Gastroesophageal sphincter (tissue), 4 donors: ENCODE measurements around the gene RAB6A. TPM values are rescaled to one million over a fixed set of nuclear protein-coding genes. Genes with fewer than 3 reads are reported as not detected.

Experiments used
- ATAC-seq: fragments of 150-250 bp; one replicate; pipeline ENCODE4 v1.9.1; 2016; ENCODE audit warnings: mild to moderate bottlenecking, moderate library complexity
- H3K27ac ChIP-seq, 4 donors: fragments of 200-600 bp; sonication (generic) in 3 of 4; 1 replicate in 3 of 4; 2 replicates in 1 of 4; pipeline ENCODE4 v1.5.1; 2016 to 2019
- H3K27me3 ChIP-seq: fragments of 200-600 bp; sonication (generic); one replicate; pipeline ENCODE4 v1.5.1; 2019
- H3K36me3 ChIP-seq, 2 donors: fragments of 200-600 bp; sonication (generic); one replicate each; pipeline ENCODE4 v1.5.1; 2019; ENCODE audit warnings: control low read depth in 1 of 2
- H3K4me1 ChIP-seq, 3 donors: fragments of 200-600 bp; sonication (generic); 1 replicate in 2 of 3; 2 replicates in 1 of 3; pipeline ENCODE4 v1.5.1; 2016 to 2019; ENCODE audit warnings: control low read depth in 2 of 3
- H3K4me3 ChIP-seq, 2 donors: fragments of 200-600 bp; sonication (generic); one replicate each; pipeline ENCODE4 v1.5.1; 2019; ENCODE audit warnings: mild to moderate bottlenecking in 1 of 2, moderate library complexity in 1 of 2
- H3K9me3 ChIP-seq, 3 donors: fragments of 200-600 bp; sonication (generic); one replicate each; pipeline ENCODE4 v1.5.1; 2017 to 2019; ENCODE audit warnings: control low read depth in 2 of 3
- EP300 ChIP-seq: sonication (generic); formaldehyde crosslinking; IDR thresholded peaks from one replicate; pipeline ENCODE4 v1.6.1; 2017; ENCODE audit warnings: antibody characterized with exemption, mild to moderate bottlenecking
- POLR2A ChIP-seq, 2 donors: fragments of 450-650 bp; IDR thresholded peaks; one replicate each; pipeline ENCODE4 v1.6.1; 2017; ENCODE audit warnings: antibody characterized with exemption in 2 of 2, mild to moderate bottlenecking in 2 of 2, moderate library complexity in 1 of 2
- POLR2AphosphoS5 ChIP-seq: sonication (generic); formaldehyde crosslinking; IDR thresholded peaks from one replicate; pipeline ENCODE4 v1.6.1; 2017; ENCODE audit warnings: antibody characterized with exemption
- WGBS, 2 donors: methylation state at CpG; one replicate each; pipeline ENCODE4 v1.1.5; 2018; ENCODE audit warnings: low coverage in 1 of 2; 5-methylcytosine and 5-hydroxymethylcytosine counted together
- total RNA-seq, 4 donors: library from RNA; depleted of rRNA; stranded (reverse); fragments of >200 nt; gene quantifications; one replicate each; pipeline ENCODE4 v1.1.0, GENCODE V29; 2016
- TF ChIP-seq, protein P1 (sequence below), 4 experiments: fragments of 200-600 bp in 2 of 4; fragments of 450-650 bp in 2 of 4; sonication (generic) in 1 of 4; IDR thresholded peaks; one replicate each; pipeline ENCODE4 v1.5.1; 2017 to 2019; ENCODE audit warnings: antibody characterized with exemption in 4 of 4, mild to moderate bottlenecking in 2 of 4, moderate library complexity in 2 of 4

RAB6A gene
- total RNA-seq, 4 donors from 2014 or later, result 134 to 168 (median 149) TPM

GRCh38 chr11:73800276-73800806 lies 39.5 kb upstream of the RAB6A start:
- peaks cover 0 to 21% of the 10 kb centered on the region in 2 donors for H3K36me3 ChIP-seq
- WGBS, 2 donors, result 51 to 69% methylated on average over 4 of the region's 4 CpGs

DNA sequence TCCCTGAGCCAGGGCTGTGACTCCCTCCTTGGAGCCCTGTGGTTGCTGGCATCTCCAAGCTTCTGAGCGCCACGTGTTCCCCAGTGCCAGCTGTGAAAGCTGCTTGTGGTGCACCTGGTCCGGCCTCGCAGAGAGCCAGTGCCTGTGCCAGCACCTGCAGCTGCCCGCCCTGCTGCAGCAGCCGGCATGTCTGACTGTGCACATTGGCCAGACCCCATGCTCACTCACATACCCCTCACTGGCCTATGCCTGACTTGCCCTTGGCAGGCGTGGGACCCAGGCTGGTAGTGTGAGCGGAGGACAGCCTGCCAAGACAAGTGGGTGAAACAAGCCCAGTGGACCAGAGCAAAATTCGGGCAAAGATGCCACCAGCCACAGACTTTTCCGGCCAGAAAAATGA lies 36.6 kb upstream of the RAB6A start:
- 91% methylated on average over 4 of the region's 10 CpGs; no CpG with 5 or more reads in 1 of the 2 donors for WGBS, 2 donors
- no peaks in the 10 kb centered on the region for H3K27me3 ChIP-seq

More at GRCh38 chr11:73800276-73800806, 39.5 kb upstream of the RAB6A start:
- Histone ChIP-seq H3K9me3 (no peaks in the 10 kb centered on the region), H3K4me3 (no peak overlapping the region), H3K27me3 (no peaks in the 10 kb centered on the region), H3K4me1 (peaks cover 0 to 4% (median 0%) of the 10 kb centered on the region in 3 donors), H3K27ac (peak overlapping the region in 1 of 4 donors; percentile 19)
- TF ChIP-seq POLR2A (IDR thresholded peaks at IDR 0.05), result no peak
- TF ChIP-seq POLR2AphosphoS5, result no peak
- TF ChIP-seq EP300, result no peak
- no peak for ATAC-seq

DNA sequence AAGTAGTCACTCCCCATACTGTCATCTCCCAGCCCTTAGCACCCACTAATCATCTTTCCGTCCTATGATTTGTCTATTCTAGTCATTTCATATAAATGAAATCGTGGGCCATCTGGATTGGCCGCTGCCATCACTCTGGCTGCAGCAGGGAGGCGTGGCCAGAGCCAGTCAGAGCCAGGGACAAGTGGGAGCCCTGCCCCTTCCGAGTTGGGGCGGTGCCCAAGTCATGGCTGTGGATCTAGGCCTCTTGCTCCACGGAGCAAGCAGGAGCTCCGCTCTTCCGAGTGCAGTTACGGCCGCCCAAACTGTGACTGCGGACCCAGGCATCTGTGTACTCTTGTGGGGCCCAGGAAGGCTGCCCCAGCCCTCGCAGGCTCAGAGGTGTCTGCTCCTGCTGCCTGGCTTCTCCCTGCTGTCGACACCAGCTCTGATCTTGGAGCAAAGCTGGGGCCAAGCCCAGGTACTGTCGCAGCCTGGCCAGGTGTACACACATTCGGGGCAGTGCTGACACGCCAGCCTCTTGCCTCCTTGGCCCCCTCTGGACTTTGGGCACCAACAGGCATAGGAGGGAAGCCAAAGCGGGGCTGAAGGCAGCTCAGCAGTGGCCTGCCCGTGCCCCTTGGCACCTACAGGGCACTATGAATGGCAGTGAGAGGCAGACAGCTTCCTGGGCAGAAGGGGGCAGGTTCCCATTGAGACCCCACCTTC lies 35.2 kb upstream of the RAB6A start:
- TF ChIP-seq POLR2AphosphoS5 (no peak), EP300 (no peak)
- Histone ChIP-seq H3K4me1 (peaks cover 0 to 4% (median 0%) of the 10 kb centered on the region in 3 donors), H3K36me3 (peaks cover 0 to 19% of the 10 kb centered on the region in 2 donors), H3K9me3 (no peaks in the 10 kb centered on the region), H3K4me3 (no peak overlapping the region), H3K27ac (no peak overlapping the region), H3K27me3 (no peaks in the 10 kb centered on the region)
- no peak for ATAC-seq
- 64 to 65% methylated on average over 5 to 7 of the region's 19 CpGs for WGBS, 2 donors

More for the DNA sequence above, 36.6 kb upstream of the RAB6A start:
- Histone ChIP-seq H3K36me3 (peaks cover 0 to 19% of the 10 kb centered on the region in 2 donors), H3K9me3 (no peaks in the 10 kb centered on the region), H3K27ac (no peak overlapping the region), H3K4me1 (peaks cover 0 to 4% (median 0%) of the 10 kb centered on the region in 3 donors), H3K4me3 (no peak overlapping the region)
- ATAC-seq, result no peak
- no peak for TF ChIP-seq EP300
- no peak for TF ChIP-seq POLR2A (IDR thresholded peaks at IDR 0.05)
- no peak for TF ChIP-seq POLR2AphosphoS5
- TF ChIP-seq, protein P1, sequence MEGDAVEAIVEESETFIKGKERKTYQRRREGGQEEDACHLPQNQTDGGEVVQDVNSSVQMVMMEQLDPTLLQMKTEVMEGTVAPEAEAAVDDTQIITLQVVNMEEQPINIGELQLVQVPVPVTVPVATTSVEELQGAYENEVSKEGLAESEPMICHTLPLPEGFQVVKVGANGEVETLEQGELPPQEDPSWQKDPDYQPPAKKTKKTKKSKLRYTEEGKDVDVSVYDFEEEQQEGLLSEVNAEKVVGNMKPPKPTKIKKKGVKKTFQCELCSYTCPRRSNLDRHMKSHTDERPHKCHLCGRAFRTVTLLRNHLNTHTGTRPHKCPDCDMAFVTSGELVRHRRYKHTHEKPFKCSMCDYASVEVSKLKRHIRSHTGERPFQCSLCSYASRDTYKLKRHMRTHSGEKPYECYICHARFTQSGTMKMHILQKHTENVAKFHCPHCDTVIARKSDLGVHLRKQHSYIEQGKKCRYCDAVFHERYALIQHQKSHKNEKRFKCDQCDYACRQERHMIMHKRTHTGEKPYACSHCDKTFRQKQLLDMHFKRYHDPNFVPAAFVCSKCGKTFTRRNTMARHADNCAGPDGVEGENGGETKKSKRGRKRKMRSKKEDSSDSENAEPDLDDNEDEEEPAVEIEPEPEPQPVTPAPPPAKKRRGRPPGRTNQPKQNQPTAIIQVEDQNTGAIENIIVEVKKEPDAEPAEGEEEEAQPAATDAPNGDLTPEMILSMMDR (IDR thresholded peaks at IDR 0.05), result no peak

- no peaks in the 10 kb centered on the region for H3K9me3 ChIP-seq
- H3K27ac ChIP-seq, result no peak overlapping the region
- TF ChIP-seq EP300, result no peak
- no peak for TF ChIP-seq POLR2AphosphoS5
- no peak for TF ChIP-seq POLR2A (IDR thresholded peaks at IDR 0.05)
- TF ChIP-seq, protein P1 (IDR thresholded peaks at IDR 0.05), result no peak
- H3K36me3 ChIP-seq, result peaks cover 0 to 17% of the 10 kb centered on the region in 2 donors
- no peak overlapping the region for H3K4me3 ChIP-seq
- peaks cover 0 to 12% (median 0%) of the 10 kb centered on the region in 3 donors for H3K4me1 ChIP-seq
- ATAC-seq, result no peak
- no peaks in the 10 kb centered on the region for H3K27me3 ChIP-seq
Measured at GRCh38 chr11:73792584-73792983, 31.7 kb upstream of the RAB6A start.

DNA sequence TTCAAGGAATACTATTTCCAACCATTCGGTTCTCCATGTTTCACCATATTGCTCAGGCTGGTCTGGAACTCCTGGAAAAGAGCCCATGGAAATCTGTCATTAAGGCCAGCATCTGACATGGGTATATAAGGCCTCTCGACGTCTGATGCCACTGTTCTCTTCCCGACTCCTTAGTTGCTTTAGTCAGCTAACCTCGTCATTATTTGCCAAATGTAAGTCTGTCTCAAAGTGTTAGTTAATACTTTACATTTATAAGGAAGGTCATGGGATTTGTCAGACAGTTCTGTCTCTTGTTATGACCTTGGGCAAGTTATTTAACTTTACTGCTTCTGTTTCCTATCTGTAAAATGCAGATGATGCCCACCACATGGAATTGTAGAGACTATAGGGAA lies 28.4 kb upstream of the RAB6A start:
- H3K4me3 ChIP-seq, result no peak overlapping the region
- no peak for ATAC-seq
- no peaks in the 10 kb centered on the region for H3K9me3 ChIP-seq
- TF ChIP-seq EP300, result no peak
- no peak for TF ChIP-seq POLR2AphosphoS5
- TF ChIP-seq POLR2A (IDR thresholded peaks at IDR 0.05), result no peak
- TF ChIP-seq, protein P1 (IDR thresholded peaks at IDR 0.05), result no peak
- H3K4me1 ChIP-seq, result peaks cover 0 to 21% (median 6%) of the 10 kb centered on the region in 3 donors
- H3K27ac ChIP-seq, result peak overlapping the region; percentile 17 to 87 (median 87)
- H3K36me3 ChIP-seq, result no peaks in the 10 kb centered on the region
- H3K27me3 ChIP-seq, result no peaks in the 10 kb centered on the region
- 24 to 50% methylated on average over 5 of the region's 5 CpGs for WGBS, 2 donors
